HEK293 (cell line): ENCODE measurements around the gene SMIM38.

ENCODE experiments used
- CTCF ChIP-seq: fragments of 450-650 bp; formaldehyde crosslinking; IDR thresholded peaks from 2 replicates; pipeline ENCODE4 v1.5.1; 2016; ENCODE audit warnings: missing biosample characterization, missing genetic modification characterization
- KLF9 ChIP-seq: fragments of 450-650 bp; formaldehyde crosslinking; IDR thresholded peaks from 2 replicates; pipeline ENCODE4 v1.5.1; 2016; ENCODE audit warnings: missing biosample characterization, missing genetic modification characterization, low read depth
- PBX3 ChIP-seq: sonication (generic); formaldehyde crosslinking; IDR thresholded peaks from 2 replicates; pipeline ENCODE4 v1.8.1; 2022; ENCODE audit warnings: mild to moderate bottlenecking, moderate library complexity, missing genetic modification reagents
- ZNF19 ChIP-seq: fragments of 450-650 bp; formaldehyde crosslinking; IDR thresholded peaks from 2 replicates; pipeline ENCODE4; 2016; ENCODE audit warnings: missing biosample characterization, missing genetic modification characterization, low read depth
- ZNF324 ChIP-seq: fragments of 450-650 bp; formaldehyde crosslinking; IDR thresholded peaks from 2 replicates; pipeline ENCODE4 v1.5.1; 2016; ENCODE audit warnings: missing biosample characterization, missing genetic modification characterization
- ZNF423 ChIP-seq: fragments of 450-650 bp; formaldehyde crosslinking; IDR thresholded peaks from 2 replicates; pipeline ENCODE4 v1.5.1; 2016; ENCODE audit warnings: missing biosample characterization, missing genetic modification characterization
- ZNF629 ChIP-seq: fragments of 450-650 bp; formaldehyde crosslinking; IDR thresholded peaks from 2 replicates; pipeline ENCODE4 v1.5.1; 2017; ENCODE audit warnings: missing biosample characterization, missing genetic modification characterization

- TF ChIP-seq ZNF19 (tag by site-specific recombination) (no peak), CTCF (tag by site-specific recombination) (no peak), KLF9 (tag by site-specific recombination) (no peak), ZNF629 (tag by site-specific recombination) (no peak), ZNF324 (tag by site-specific recombination) (no peak), ZNF423 (tag by site-specific recombination) (no peak), PBX3 (CRISPR knock-in tag) (no peak)
Observed at GRCh38 chr11:69203901-69204245, 48.1 kb downstream of the SMIM38 start.
